Heart left ventricle (tissue), 16 donors: ENCODE results near the gene ST6GALNAC5. TPM values are rescaled to one million over a fixed set of nuclear protein-coding genes. Genes with fewer than 3 reads are reported as not detected.

Experiments
- ATAC-seq, 4 donors: fragments of 200-7000 bp; cut with Tn5 transposase; one replicate each; pipeline ENCODE4 v1.9.1; 2020 to 2022; ENCODE audit warnings: moderate library complexity in 4 of 4, mild to moderate bottlenecking in 3 of 4, moderate number of reproducible peaks in 1 of 4
- DNase-seq, 5 donors: peaks; one replicate each; pipeline ENCODE4 v3.0.0-alpha.2; 2020
- H3K27ac ChIP-seq, 12 donors: fragments of 200-600 bp; sonication (generic) in 4 of 12; one replicate each; pipeline versions ENCODE4 v1.5.0 to v1.8.0; 2016 to 2022; ENCODE audit warnings: mild to moderate bottlenecking in 2 of 12
- H3K27me3 ChIP-seq, 9 donors: fragments of 200-600 bp; sonication (generic) in 2 of 9; one replicate each; pipeline versions ENCODE4 v1.5.1 to v1.8.0; 2016 to 2022; ENCODE audit warnings: mild to moderate bottlenecking in 3 of 9
- H3K36me3 ChIP-seq, 9 donors: fragments of 200-600 bp; sonication (generic) in 2 of 9; one replicate each; pipeline versions ENCODE4 v1.5.0 to v1.8.0; 2018 to 2022; ENCODE audit warnings: mild to moderate bottlenecking in 2 of 9
- H3K4me1 ChIP-seq, 12 donors: fragments of 200-600 bp; sonication (generic) in 4 of 12; one replicate each; pipeline versions ENCODE4 v1.5.0 to v1.8.0; 2016 to 2022; ENCODE audit warnings: mild to moderate bottlenecking in 3 of 12
- H3K4me3 ChIP-seq, 12 donors: fragments of 200-600 bp; sonication (generic) in 4 of 12; one replicate each; pipeline versions ENCODE4 v1.5.0 to v1.8.0; 2017 to 2022; ENCODE audit warnings: mild to moderate bottlenecking in 9 of 12, moderate library complexity in 4 of 12
- H3K9me3 ChIP-seq, 12 donors: fragments of 200-600 bp; sonication (generic) in 4 of 12; one replicate each; pipeline versions ENCODE4 v1.5.0 to v1.8.0; 2016 to 2022; ENCODE audit warnings: mild to moderate bottlenecking in 1 of 12
- CTCF ChIP-seq, 12 donors: fragments of 200-600 bp; sonication (generic) in 4 of 12; IDR thresholded peaks; one replicate each; pipeline versions ENCODE4 v1.5.0 to v1.8.0; 2018 to 2022; ENCODE audit warnings: antibody characterized with exemption in 12 of 12, mild to moderate bottlenecking in 5 of 12
- POLR2A ChIP-seq, 2 donors: fragments of 450-650 bp; IDR thresholded peaks; one replicate each; pipeline ENCODE4 v1.6.1; 2017; ENCODE audit warnings: antibody characterized with exemption in 2 of 2, mild to moderate bottlenecking in 2 of 2, moderate library complexity in 2 of 2
- WGBS, 4 donors: extraction: QIAGEN DNeasy Blood & Tissue Kit in 2 of 4; methylation state at CpG; one replicate each; pipeline versions ENCODE4 v1.1.5 to v1.1.7; 2013 to 2018; 5-methylcytosine and 5-hydroxymethylcytosine counted together
- intact Hi-C, 10 donors: fragments of 100-400 bp; cut with DNase I; formaldehyde crosslinking; loops; one replicate each; pipeline versions ENCODE4 v1.11.1 to v1.14.2; 2022
- polyA plus RNA-seq, 2 donors: library from polyadenylated mRNA; stranded (reverse); fragments of 200-250 nt; gene quantifications; one replicate each; pipeline ENCODE4 v1.2.3, GENCODE V29; 2013
- total RNA-seq, 9 donors: library from RNA; depleted of rRNA in 2 of 9; stranded (reverse); fragments of >200 nt in 2 of 9; fragmentation: NEBNext Ultra II Directional in 3 of 9; extraction: Animal tissue kit (Norgen Biotek cat#: 25700) in 3 of 9; gene quantifications; one replicate each; pipeline versions ENCODE4 v1.1.0 to v1.2.4, GENCODE V29; 2016 to 2023
- donor health status: ischemic (EF 13 %, LVEDD 7.1; RV severe dilation, severe dysfunction).
- donor health status: healthy with polysubstance abuse.
- donor health status: DM: no; HTN: yes; CAD: no.
- donor health status: DM: no; HTN: no; CAD: no.
- donor health status: ischemic (EF 25% LVEDD 6.9; RV normal size, moderate dysfunction).
- donor health status: ischemic (EF 25% LVEDD 5.7; RV mildly dilated, moderate dysfunction).
- donor health status: healthy.
- donor health status: DM: yes; HTN: yes; CAD: no.
- donor health status: ischemic (EF 35%, LVEDD 5.7; RV mildly dilated, moderate dysfunction).
- donor health status: nonischemic (EF 11% LVEDD 7.7; RV severe dilation, severe dysfunction).
- donor health status: DM: yes; HTN: yes; CAD: no.
- donor health status: PGD.
- donor health status: ischemic (EF 29% LVEDD 5.4; RV normal size, mild dysfunction).
- donor health status: nonischemic (EF 23%, LVEDD 6.1; RV moderate dilation, normal function).

Gene ST6GALNAC5
- total and polyA plus RNA-seq, 11 donors = 0.14 to 0.83 (median 0.45) TPM; not detected in 2

GRCh38 chr1:77084457-77084856 is 217.2 kb downstream of the ST6GALNAC5 start:
- Histone ChIP-seq H3K36me3 (no peaks in the 10 kb centered on the region), H3K9me3 (no peaks in the 10 kb centered on the region), H3K27me3 (no peaks in the 10 kb centered on the region), H3K4me3 (no peak overlapping the region), H3K27ac (no peak overlapping the region), H3K4me1 (peaks cover 0 to 4% (median 0%) of the 10 kb centered on the region in 12 donors)
- ATAC-seq (no peak), DNase-seq (no peak)
- 55 to 88% (median 86%) methylated on average over 2 of the region's 2 CpGs for WGBS, 4 donors
- intact Hi-C loops = no loop called here
- TF ChIP-seq CTCF (IDR thresholded peaks at IDR 0.05) (no peak), POLR2A (IDR thresholded peaks at IDR 0.05) (no peak)

- Histone ChIP-seq H3K36me3 (no peaks in the 10 kb centered on the region), H3K9me3 (no peaks in the 10 kb centered on the region), H3K4me3 (no peak overlapping the region), H3K27ac (no peak overlapping the region), H3K4me1 (peaks cover 0 to 4% (median 0%) of the 10 kb centered on the region in 12 donors), H3K27me3 (no peaks in the 10 kb centered on the region)
- no peak for TF ChIP-seq CTCF (IDR thresholded peaks at IDR 0.05)
- no peak for TF ChIP-seq POLR2A (IDR thresholded peaks at IDR 0.05)
- intact Hi-C loops = no loop called here
- 90 to 95% (median 93%) methylated on average over 1 of the region's 1 CpG for WGBS, 4 donors
- DNase-seq (no peak), ATAC-seq (no peak)
Measured at GRCh38 chr1:77085109-77085508, 217.8 kb downstream of the ST6GALNAC5 start.

GRCh38 chr1:77089756-77090155 is 222.5 kb downstream of the ST6GALNAC5 start:
- peaks cover 0 to 10% (median 0%) of the 10 kb centered on the region in 9 donors for H3K36me3 ChIP-seq
- ATAC-seq (no peak), DNase-seq (no peak)
- intact Hi-C loops = no loop called here
- H3K27ac ChIP-seq = no peak overlapping the region
- H3K4me3 ChIP-seq = no peak overlapping the region
- WGBS, 4 donors = 30 to 65% (median 60%) methylated on average over 2 of the region's 2 CpGs
- H3K4me1 ChIP-seq = no peaks in the 10 kb centered on the region
- no peaks in the 10 kb centered on the region for H3K9me3 ChIP-seq
- H3K27me3 ChIP-seq = no peaks in the 10 kb centered on the region
- TF ChIP-seq POLR2A (IDR thresholded peaks at IDR 0.05) = no peak
- no peak for TF ChIP-seq CTCF (IDR thresholded peaks at IDR 0.05)

GRCh38 chr1:77095236-77095635 is 228.0 kb downstream of the ST6GALNAC5 start:
- Histone ChIP-seq H3K4me1 (no peaks in the 10 kb centered on the region), H3K4me3 (no peak overlapping the region), H3K36me3 (peaks cover 0 to 10% (median 0%) of the 10 kb centered on the region in 9 donors), H3K27me3 (no peaks in the 10 kb centered on the region), H3K9me3 (peaks cover 0 to 6% (median 0%) of the 10 kb centered on the region in 12 donors), H3K27ac (no peak overlapping the region)
- TF ChIP-seq CTCF (IDR thresholded peaks at IDR 0.05) (no peak), POLR2A (IDR thresholded peaks at IDR 0.05) (no peak)
- ATAC-seq (no peak), DNase-seq (no peak)
- 93 to 95% (median 94%) methylated on average over 1 of the region's 1 CpG for WGBS, 4 donors
- intact Hi-C loops = no loop called here
